Suprapubic skin (tissue), 4 donors: ENCODE data around the gene ZNF507. TPM values are rescaled to one million over a fixed set of nuclear protein-coding genes. Genes with fewer than 3 reads are reported as not detected.
"Not testable (repeated sequence)": the region's sequence is repeated elsewhere in the genome, so short reads cannot be mapped to it uniquely, and the experiment has no call there.

ENCODE experiments used
- DNase-seq, 2 donors: peaks; one replicate each; pipeline ENCODE4 v3.0.0-alpha.2; 2019; ENCODE audit warnings: low spot score in 2 of 2
- H3K27ac ChIP-seq: fragments of 200-600 bp; sonication (generic); one replicate; pipeline ENCODE4 v1.5.1; 2019
- H3K27me3 ChIP-seq: fragments of 200-600 bp; sonication (generic); one replicate; pipeline ENCODE4 v1.5.1; 2019
- H3K36me3 ChIP-seq: fragments of 200-600 bp; sonication (generic); one replicate; pipeline ENCODE4 v1.5.1; 2019
- H3K4me1 ChIP-seq: fragments of 200-600 bp; sonication (generic); one replicate; pipeline ENCODE4 v1.5.1; 2019
- H3K4me3 ChIP-seq: fragments of 200-600 bp; sonication (generic); one replicate; pipeline ENCODE4 v1.5.1; 2019; ENCODE audit warnings: mild to moderate bottlenecking
- H3K9me3 ChIP-seq: fragments of 200-600 bp; sonication (generic); one replicate; pipeline ENCODE4 v1.5.1; 2019
- EP300 ChIP-seq: sonication (generic); formaldehyde crosslinking; IDR thresholded peaks from one replicate; pipeline ENCODE4 v1.6.1; 2017; ENCODE audit warnings: antibody characterized with exemption
- POLR2A ChIP-seq, 2 donors: fragments of 450-650 bp; IDR thresholded peaks; one replicate each; pipeline ENCODE4 v1.6.1; 2017; ENCODE audit warnings: antibody characterized with exemption in 2 of 2, mild to moderate bottlenecking in 2 of 2, moderate library complexity in 2 of 2
- POLR2AphosphoS5 ChIP-seq, 3 donors: sonication (generic); formaldehyde crosslinking; IDR thresholded peaks; one replicate each; pipeline ENCODE4 v1.6.1; 2017; ENCODE audit warnings: antibody characterized with exemption in 3 of 3
- WGBS: methylation state at CpG from one replicate; pipeline ENCODE4 v1.1.5; 2018; 5-methylcytosine and 5-hydroxymethylcytosine counted together
- total RNA-seq, 4 donors: library from RNA; depleted of rRNA; stranded (reverse); fragments of >200 nt; gene quantifications; one replicate each; pipeline ENCODE4 v1.1.0, GENCODE V29; 2016
- TF ChIP-seq, protein P1 (sequence below), 2 donors: fragments of 200-600 bp in 1 of 2; fragments of 450-650 bp in 1 of 2; sonication (generic) in 1 of 2; IDR thresholded peaks; one replicate each; pipeline ENCODE4 v1.5.1; 2016 to 2019; ENCODE audit warnings: antibody characterized with exemption in 2 of 2, mild to moderate bottlenecking in 1 of 2, moderate library complexity in 1 of 2

Gene ZNF507
- total RNA-seq, 4 donors from 2014 or later = 11.2 to 34.0 (median 18.1) TPM

GRCh38 chr19:32415669-32416068 lies 70.3 kb downstream of the ZNF507 start:
- DNase-seq = no peak
- no peak overlapping the region for H3K4me3 ChIP-seq
- no peaks in the 10 kb centered on the region for H3K9me3 ChIP-seq
- no peak overlapping the region for H3K27ac ChIP-seq
- no peak for TF ChIP-seq POLR2AphosphoS5 (IDR thresholded peaks at IDR 0.05)
- no peak for TF ChIP-seq POLR2A (IDR thresholded peaks at IDR 0.05)
- TF ChIP-seq, protein P1, sequence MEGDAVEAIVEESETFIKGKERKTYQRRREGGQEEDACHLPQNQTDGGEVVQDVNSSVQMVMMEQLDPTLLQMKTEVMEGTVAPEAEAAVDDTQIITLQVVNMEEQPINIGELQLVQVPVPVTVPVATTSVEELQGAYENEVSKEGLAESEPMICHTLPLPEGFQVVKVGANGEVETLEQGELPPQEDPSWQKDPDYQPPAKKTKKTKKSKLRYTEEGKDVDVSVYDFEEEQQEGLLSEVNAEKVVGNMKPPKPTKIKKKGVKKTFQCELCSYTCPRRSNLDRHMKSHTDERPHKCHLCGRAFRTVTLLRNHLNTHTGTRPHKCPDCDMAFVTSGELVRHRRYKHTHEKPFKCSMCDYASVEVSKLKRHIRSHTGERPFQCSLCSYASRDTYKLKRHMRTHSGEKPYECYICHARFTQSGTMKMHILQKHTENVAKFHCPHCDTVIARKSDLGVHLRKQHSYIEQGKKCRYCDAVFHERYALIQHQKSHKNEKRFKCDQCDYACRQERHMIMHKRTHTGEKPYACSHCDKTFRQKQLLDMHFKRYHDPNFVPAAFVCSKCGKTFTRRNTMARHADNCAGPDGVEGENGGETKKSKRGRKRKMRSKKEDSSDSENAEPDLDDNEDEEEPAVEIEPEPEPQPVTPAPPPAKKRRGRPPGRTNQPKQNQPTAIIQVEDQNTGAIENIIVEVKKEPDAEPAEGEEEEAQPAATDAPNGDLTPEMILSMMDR (IDR thresholded peaks at IDR 0.05) = no peak
- no peak for TF ChIP-seq EP300
- no peaks in the 10 kb centered on the region for H3K4me1 ChIP-seq
- 93% methylated on average over 5 of the region's 5 CpGs for WGBS
- no peaks in the 10 kb centered on the region for H3K27me3 ChIP-seq
- peaks cover 39% of the 10 kb centered on the region for H3K36me3 ChIP-seq

DNA sequence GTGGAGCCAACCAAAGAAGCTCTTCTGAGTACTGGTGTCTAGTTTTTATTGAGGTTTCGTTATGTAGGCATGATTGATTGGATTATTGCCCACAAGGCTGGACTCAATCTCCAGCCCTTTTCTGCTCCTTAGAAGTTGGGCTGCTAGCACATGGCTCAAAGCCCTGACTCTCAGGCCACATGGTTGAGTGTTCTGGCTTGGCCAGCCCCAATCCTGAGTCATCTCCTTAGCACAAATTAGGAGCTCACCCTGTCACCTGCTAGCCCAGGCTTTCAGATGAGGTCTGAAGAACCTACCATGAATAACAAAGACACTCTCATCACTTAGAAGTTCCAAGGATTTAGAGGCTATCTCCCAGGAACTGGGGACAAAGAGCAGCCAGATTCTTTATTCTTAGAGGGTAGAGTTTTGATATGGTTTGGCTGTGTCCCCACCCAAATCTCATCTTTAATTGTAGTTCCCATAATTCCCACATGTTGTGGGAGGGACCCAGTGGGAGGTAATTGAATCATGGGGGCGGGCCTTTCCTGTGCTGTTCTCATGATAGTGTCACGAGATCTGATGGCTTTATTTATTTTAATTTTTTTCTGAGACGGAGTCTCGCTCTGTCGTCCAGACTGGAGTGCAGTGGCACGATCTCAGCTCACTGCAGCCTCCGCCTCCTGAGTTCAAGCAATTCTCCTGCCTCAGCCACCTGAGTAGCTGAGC lies 71.5 kb downstream of the ZNF507 start:
- no peak for DNase-seq
- H3K27me3 ChIP-seq = no peaks in the 10 kb centered on the region
- H3K36me3 ChIP-seq = peaks cover 34% of the 10 kb centered on the region
- TF ChIP-seq POLR2AphosphoS5 (IDR thresholded peaks at IDR 0.05) = no peak
- TF ChIP-seq EP300 = no peak
- TF ChIP-seq POLR2A (IDR thresholded peaks at IDR 0.05) = no peak
- TF ChIP-seq, protein P1 (IDR thresholded peaks at IDR 0.05) = no peak
- H3K9me3 ChIP-seq = no peaks in the 10 kb centered on the region
- no peaks in the 10 kb centered on the region for H3K4me1 ChIP-seq
- no peak overlapping the region for H3K4me3 ChIP-seq
- WGBS = 95% methylated on average over 8 of the region's 8 CpGs
- H3K27ac ChIP-seq = no peak overlapping the region

DNA sequence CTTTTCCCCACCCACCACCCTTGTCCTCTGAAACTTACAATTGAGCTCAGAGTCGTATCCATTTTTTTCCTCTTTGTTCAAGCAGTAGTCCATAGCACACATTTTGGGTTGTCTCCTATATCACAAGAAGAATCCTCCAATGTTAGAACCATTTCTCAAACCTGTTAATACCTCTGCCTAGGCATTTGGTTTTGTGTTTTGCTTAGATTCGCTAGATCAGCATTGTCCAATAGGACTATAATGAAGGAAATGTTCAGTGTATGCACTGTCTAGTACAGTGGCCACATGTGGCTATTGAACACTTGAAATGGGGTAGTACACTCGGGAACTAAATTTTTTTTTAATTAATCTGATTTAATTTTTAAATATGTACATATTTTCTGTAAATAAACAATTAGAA lies 72.7 kb downstream of the ZNF507 start:
- no peak for DNase-seq
- no peaks in the 10 kb centered on the region for H3K9me3 ChIP-seq
- TF ChIP-seq POLR2AphosphoS5 (IDR thresholded peaks at IDR 0.05) (no peak), EP300 (no peak), POLR2A (IDR thresholded peaks at IDR 0.05) (no peak)
- TF ChIP-seq, protein P1 (IDR thresholded peaks at IDR 0.05) = no peak
- H3K27me3 ChIP-seq = no peaks in the 10 kb centered on the region
- no peaks in the 10 kb centered on the region for H3K4me1 ChIP-seq
- no peak overlapping the region for H3K4me3 ChIP-seq
- 84% methylated on average over 3 of the region's 3 CpGs for whole genome bisulfite sequencing
- H3K27ac ChIP-seq = no peak overlapping the region
- peaks cover 22% of the 10 kb centered on the region for H3K36me3 ChIP-seq

DNA sequence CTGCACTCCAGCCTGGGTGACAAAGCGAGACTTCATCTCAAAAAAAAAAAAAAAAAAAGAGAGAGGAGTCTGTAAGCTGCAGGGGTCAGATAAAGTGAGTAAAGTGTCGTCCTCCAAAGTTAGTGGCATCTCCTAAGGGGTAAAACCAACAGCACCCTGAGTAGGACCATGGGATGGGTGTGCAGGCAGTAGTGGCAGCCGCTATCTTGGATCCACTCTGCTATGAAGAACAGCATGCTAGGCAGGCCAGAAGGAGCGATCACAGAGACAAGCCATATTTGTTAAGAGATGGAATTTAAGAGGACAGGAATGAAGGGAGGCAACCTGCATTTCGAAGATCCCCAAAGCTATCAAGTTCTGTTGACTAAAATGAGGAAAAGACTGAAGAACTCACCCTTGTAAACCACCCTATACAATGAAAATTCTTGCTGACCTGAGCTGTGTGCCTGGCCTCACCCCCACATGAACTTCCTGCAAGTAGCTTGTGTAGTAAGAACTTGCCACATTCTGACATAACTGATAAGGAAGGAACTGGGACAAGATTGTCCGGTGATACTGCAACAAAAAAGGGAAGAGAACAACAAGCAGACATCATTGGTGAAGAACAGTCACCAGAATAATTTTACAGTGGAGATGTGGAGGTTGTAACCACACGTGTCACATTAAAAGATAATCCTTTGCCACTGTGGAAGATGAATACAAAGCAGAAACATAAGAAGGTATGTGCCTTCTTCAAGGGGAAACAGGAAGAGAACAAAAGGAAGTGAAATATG lies 76.4 kb downstream of the ZNF507 start:
- no peak for DNase-seq
- 70% methylated on average over 7 of the region's 7 CpGs for WGBS
- H3K4me1 ChIP-seq = no peaks in the 10 kb centered on the region
- H3K36me3 ChIP-seq = peaks cover 3% of the 10 kb centered on the region
- H3K27ac ChIP-seq = no peak overlapping the region
- TF ChIP-seq POLR2AphosphoS5 (IDR thresholded peaks at IDR 0.05) (no peak), POLR2A (IDR thresholded peaks at IDR 0.05) (no peak), EP300 (no peak)
- TF ChIP-seq, protein P1 (IDR thresholded peaks at IDR 0.05) = no peak
- no peaks in the 10 kb centered on the region for H3K27me3 ChIP-seq
- H3K9me3 ChIP-seq = no peaks in the 10 kb centered on the region
- no peak overlapping the region for H3K4me3 ChIP-seq

GRCh38 chr19:32422435-32422834 lies 77.0 kb downstream of the ZNF507 start:
- no peak for TF ChIP-seq POLR2A (IDR thresholded peaks at IDR 0.05)
- no peak for TF ChIP-seq POLR2AphosphoS5 (IDR thresholded peaks at IDR 0.05)
- TF ChIP-seq, protein P1 (IDR thresholded peaks at IDR 0.05) = no peak
- no peaks in the 10 kb centered on the region for H3K4me1 ChIP-seq
- no peak for DNase-seq
- H3K4me3 ChIP-seq = no peak overlapping the region
- no peak overlapping the region for H3K27ac ChIP-seq
- WGBS = 78% methylated on average over 3 of the region's 3 CpGs
- no peaks in the 10 kb centered on the region for H3K27me3 ChIP-seq
- H3K9me3 ChIP-seq = no peaks in the 10 kb centered on the region
- H3K36me3 ChIP-seq = peaks cover 3% of the 10 kb centered on the region

DNA sequence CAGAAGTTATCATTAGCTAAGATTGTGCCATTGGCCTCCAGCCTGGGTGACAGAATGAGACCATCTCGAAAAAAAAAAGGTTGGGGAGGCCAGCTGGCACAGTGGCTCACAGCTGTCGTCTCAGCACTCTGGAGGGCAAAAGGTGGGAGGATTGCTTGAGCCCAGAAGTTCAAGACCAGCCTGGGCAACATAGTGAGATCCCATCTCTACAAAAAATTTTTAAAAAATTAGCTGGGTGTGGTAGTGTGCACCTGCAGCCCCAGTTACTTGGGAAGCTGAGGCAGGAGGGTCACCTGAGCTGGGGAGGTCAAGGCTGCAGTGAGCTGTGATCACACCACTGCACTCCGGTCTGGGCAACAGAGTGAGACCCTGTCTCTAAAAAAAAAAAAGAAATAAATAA lies 78.5 kb downstream of the ZNF507 start:
- WGBS = 69% methylated on average over 3 of the region's 3 CpGs

More for the DNA sequence above, 78.5 kb downstream of the ZNF507 start:
- H3K4me3 ChIP-seq, H3K4me1 ChIP-seq, H3K36me3 ChIP-seq, H3K9me3 ChIP-seq, DNase-seq, H3K27me3 ChIP-seq, H3K27ac ChIP-seq: not testable (repeated sequence)
